HG03432 (cell line): ENCODE results near the gene IGLL5.

Experiments used
- ATAC-seq: cut with Tn5 transposase; IDR thresholded peaks from one replicate; pipeline ENCODE4 v1.9.1; 2021; ENCODE audit warnings: mild to moderate bottlenecking, moderate library complexity; ENCODE audit not compliant: unreplicated experiment

The IGLL5 gene

GRCh38 chr22:22935546-22936157, 48.0 kb downstream of the IGLL5 start:
- peak; percentile 84 for ATAC-seq

DNA sequence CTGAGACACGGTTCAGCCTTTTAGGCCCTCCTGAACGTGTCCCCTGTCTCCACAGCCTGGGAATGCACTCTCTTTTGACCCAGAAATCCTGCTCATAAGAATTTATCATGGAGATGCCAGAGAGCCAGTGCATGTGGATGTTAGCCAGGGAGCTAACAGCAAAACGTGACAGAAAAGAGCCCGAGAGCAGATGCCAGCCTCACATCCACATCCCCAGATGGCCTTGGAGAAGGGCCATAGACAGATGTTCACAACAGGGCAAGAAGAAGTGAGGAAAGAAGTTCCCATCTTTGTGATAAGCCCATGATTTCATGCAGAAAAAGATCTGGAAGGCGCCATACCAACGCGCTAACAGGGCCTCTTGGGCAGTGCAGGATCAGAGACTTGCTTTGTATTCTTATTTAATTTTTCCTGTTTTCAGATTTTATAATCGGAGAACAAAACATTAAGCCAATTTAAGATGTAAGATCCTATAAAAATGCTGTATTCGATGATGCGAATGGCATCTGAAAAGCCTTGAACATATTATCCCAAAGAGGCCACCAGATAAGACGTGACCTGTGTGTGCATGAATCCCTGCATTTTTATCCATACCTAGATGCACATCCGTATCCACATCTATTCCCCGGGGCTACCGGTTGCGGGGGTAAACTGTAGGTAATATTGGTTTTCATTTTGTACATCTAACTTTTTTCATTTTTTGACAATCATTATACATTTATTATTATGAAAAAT, 48.7 kb downstream of the IGLL5 start:
- no peak for ATAC-seq

DNA sequence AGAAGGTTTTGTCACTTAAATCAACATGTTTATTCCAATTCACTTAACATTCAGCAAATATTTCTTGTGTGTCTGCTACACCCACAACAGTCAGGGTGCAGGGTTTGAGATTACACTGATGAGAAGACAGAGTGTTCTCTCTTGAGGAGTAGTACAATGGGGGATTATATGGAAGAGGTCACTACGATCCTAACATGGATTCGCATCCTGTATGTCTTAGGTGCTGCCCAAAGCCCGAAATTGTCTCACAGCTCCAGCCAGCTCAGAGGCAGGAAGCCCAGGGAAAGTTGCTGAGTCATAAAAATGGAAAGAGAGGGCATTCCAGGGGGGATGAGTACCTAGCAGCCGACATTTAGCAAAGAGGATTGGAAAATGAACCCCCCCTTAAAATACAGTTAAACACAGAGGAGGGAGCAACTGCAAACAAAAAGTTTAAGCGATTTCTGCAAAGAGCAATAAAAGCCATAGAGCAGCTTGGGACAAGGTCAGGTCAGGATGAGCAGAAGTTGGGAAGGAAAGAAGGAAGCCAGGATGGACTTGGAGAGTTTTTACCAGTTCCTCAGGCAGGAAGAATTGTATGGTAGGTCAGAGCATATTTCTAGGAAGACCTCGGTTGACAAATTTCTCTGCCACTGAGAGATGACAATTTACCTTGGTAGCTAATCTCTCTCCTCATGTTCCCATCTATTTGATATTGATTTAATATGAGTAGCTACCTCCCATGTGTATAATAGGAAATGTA, 49.5 kb downstream of the IGLL5 start:
- ATAC-seq: no peak

- no peak for ATAC-seq
Observed at GRCh38 chr22:22937894-22938480, 50.4 kb downstream of the IGLL5 start.

DNA sequence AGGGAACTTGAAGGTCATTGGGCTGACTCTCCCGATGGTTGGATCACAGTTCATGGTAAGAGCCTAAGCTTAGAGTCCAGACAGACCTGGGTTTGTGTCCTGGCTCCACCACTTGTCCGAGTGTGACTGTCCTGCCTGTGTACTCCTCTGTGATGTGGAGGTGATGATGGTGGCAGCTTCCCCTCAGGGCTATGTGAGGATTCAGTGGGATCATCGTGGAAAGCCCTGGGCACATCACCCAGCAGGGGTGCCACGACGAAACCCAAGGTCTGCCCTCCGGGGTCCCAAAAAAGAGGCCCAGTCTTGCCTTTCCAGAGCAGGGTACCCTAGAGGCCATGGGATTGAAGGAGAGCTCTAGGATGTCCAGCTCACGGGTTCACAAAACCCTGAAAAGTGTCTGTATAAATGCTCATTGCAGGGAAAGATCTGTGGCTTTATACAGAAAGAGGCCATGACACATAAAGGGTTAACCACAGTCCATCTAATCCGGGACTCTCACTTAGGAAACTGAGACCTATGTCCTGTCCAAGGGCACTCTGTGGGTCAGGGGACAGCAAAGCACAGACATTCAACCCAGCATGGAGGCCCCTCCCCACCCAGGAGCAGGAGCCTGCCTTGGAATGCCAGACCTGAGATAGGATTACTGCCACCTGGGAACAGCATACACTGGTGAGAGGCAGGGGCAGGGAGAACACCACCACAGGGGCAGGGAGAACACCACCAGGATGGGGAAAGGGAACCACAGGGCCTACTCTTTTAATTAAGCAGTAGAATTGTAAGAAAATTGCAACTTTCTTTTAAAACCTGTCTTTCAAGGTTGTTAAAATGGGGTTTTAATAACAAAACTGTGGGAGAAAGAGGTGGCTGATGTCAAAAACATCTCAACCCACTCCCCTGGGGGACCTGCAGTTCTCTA, 51.3 kb downstream of the IGLL5 start:
- ATAC-seq: no peak

DNA sequence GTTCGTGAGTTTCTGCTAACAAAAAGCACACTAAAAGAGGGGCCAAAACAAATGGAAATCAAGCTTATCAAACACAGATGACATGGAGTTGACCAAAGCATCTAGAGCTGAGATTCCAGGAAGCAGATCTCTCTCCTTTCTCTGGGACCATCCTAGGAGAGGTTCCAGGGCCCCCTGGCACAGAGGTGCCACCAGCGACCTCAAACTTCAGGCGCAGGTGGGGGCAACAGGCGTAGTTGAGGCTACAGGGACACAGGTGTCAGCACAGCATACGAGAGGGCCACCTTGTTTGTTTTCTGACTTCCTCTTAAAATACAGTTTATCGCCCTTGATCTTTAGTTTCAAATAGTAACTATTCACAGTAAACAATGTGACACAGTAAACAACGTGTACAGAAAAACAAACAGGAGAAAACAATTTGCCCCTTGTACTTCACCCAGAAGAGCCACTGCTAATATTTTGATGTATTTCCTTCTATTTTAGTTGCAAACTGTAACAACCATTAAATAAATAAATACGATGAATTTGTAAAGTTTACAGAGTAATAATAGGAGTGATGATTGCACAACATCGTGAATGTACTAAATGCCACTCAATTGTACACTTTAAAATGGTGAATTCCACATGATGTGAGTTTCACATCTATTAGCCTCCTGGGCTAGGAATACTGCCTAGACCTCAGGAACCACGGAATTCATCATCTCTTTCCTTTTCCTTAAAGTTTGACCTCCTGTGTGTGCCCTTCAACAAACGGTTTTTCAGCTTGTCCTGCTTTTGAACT, 52.2 kb downstream of the IGLL5 start:
- no peak for ATAC-seq

DNA sequence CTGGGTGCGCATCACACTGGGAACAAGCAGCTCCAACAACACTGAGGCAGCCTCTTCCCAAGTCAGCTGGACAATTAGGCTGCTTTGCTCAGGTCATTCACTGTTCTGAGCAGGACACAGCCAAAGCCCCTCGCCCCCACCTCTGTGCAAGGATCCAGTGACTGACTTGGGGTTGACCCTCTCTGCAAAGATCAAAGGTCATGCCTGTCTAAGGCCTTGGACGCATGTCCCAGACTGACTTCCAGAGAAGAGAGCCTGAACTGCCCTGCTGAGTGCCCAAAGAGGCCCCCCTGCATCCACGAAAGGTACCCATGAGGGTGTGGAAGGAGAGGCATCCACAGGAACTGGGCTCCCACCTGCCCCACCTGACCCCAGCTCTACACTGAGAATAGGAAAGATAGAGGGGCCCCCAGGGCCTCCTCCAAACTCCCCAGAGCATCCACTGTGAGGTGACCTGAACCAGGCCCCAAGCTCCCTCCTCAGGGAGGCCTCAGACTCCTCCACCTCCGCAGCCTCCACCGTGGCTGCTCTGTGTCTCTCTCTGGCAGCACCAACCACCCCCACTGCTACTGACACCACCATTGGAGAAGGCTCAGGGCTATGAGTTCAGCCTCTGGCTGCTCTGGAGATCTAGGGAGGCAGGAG, 53.5 kb downstream of the IGLL5 start:
- ATAC-seq: no peak

- ATAC-seq: no peak
Observed at GRCh38 chr22:22941831-22942510, 54.4 kb downstream of the IGLL5 start.

DNA sequence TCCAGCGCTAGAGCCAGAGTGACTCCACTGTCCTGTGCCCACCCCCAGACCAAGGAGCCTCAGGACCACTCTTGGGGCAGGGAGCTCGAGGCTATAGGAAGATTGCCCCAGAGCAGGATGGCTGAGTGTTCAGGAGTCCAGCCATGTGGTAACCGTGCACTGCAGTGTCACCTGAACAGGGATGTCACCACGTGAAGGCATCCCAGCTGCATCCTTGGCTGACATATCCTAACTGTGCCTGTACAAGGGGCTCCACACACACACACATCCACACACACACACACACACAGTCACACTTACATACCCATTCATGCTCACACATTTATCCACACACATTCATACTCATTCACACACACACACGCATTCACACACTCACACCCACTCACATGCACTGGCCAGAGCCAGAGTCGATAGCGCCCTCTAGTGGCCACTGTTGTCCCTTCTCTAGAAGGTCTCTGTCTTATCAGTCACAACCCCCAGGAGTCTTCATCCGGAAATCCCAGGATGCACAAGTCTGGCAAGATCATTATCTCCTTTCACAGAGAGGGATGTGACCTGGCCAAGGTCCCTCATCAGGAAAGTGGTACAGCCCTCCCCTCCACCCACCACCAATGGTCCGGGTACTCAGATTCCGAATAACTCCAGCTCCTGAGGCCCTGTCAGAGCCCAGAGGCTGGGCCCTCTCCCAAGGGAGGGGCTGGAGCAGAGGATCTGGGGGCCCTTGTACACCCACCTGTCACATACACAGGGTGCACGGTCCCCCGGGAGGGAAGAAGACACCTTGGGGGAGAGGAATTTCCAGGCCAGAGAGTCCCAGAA, 55.1 kb downstream of the IGLL5 start:
- no peak for ATAC-seq

GRCh38 chr22:22943521-22944267, 56.1 kb downstream of the IGLL5 start:
- ATAC-seq: no peak

GRCh38 chr22:22944268-22944985, 56.8 kb downstream of the IGLL5 start:
- ATAC-seq: no peak

DNA sequence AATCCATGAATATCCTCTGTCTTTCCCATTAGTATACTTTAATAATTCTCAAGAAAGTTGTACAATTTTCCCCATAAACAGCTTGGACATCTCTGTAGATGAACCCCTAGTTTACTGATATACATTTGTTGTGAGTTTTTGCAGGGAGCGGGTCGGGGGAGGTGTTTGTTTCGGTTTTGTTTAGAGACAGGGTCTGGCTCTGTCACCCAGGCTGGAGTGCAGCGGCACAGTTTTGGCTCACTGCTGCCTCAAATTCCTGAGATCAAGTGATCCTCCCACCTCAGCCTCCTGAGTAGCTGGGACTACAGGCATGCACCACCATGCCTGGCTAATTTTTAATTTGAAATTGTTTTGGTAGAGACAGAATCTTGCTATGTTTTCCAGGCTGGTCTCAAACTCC, 57.6 kb downstream of the IGLL5 start:
- ATAC-seq: no peak
